DND-41 (cell line): ENCODE data around the gene TMPO.
A peak's percentile ranks its signal among the peaks of the same experiment; 100 is the strongest.

Experiments
- ATAC-seq: fragments of 200-7000 bp; cut with Tn5 transposase; 3 replicates; pipeline ENCODE4 v1.9.1; 2021; ENCODE audit warnings: low read depth; ENCODE audit not compliant: insufficient read depth
- DNase-seq: peaks from one replicate; pipeline ENCODE4 v3.0.0-alpha.2; 2020
- H2AFZ ChIP-seq: 2 replicates; pipeline ENCODE4 v1.6.0; 2012; ENCODE audit warnings: low read depth, low read length
- H3K27ac ChIP-seq: 2 replicates; pipeline ENCODE4 v1.5.1; 2012; ENCODE audit warnings: low read length, inconsistent platforms
- H3K27me3 ChIP-seq: fragments of 200-600 bp; sonication (generic); 2 replicates; pipeline ENCODE4 v1.6.0; 2012; ENCODE audit warnings: low read length, mild to moderate bottlenecking, inconsistent platforms; ENCODE audit not compliant: insufficient read depth, poor library complexity
- H3K36me3 ChIP-seq: 2 replicates; pipeline ENCODE4 v1.5.1; 2012; ENCODE audit warnings: low read length, inconsistent platforms; ENCODE audit not compliant: insufficient read depth
- H3K4me1 ChIP-seq: 2 replicates; pipeline ENCODE4 v1.5.1; 2012; ENCODE audit warnings: mild to moderate bottlenecking, low read length; ENCODE audit not compliant: insufficient read depth
- H3K4me2 ChIP-seq: 2 replicates; pipeline ENCODE4 v1.6.0; 2012; ENCODE audit warnings: mild to moderate bottlenecking, moderate library complexity, low read length, inconsistent platforms; ENCODE audit not compliant: insufficient read depth
- H3K4me3 ChIP-seq, 2 experiments: fragments of 200-600 bp in 1 of 2; shearing (Covaris generic) in 1 of 2; 2 replicates each; pipeline ENCODE4 v1.5.1; 2012 to 2016; ENCODE audit warnings: inconsistent platforms in 2 of 2, low read length in 2 of 2, mild to moderate bottlenecking in 2 of 2, low read depth in 1 of 2, moderate library complexity in 1 of 2
- H3K79me2 ChIP-seq: 2 replicates; pipeline ENCODE4 v1.6.0; 2012; ENCODE audit warnings: low read length, inconsistent platforms; ENCODE audit not compliant: insufficient read depth
- H3K9ac ChIP-seq: 2 replicates; pipeline ENCODE4 v1.6.0; 2012; ENCODE audit warnings: low read depth, mild to moderate bottlenecking, inconsistent platforms, low read length, moderate library complexity
- H3K9me3 ChIP-seq: 2 replicates; pipeline ENCODE4 v1.5.1; 2012; ENCODE audit warnings: low read length, moderate library complexity, mild to moderate bottlenecking, inconsistent platforms; ENCODE audit not compliant: insufficient read depth, severe bottlenecking
- H4K20me1 ChIP-seq: 2 replicates; pipeline ENCODE4 v1.6.0; 2012; ENCODE audit warnings: low read length; ENCODE audit not compliant: insufficient read depth
- EZH2 ChIP-seq: IDR thresholded peaks from 3 replicates; pipeline ENCODE4 v1.6.1; 2012; ENCODE audit warnings: borderline replicate concordance, low read depth, mild to moderate bottlenecking, moderate library complexity, low read length, inconsistent platforms; ENCODE audit not compliant: severe bottlenecking
- TF ChIP-seq, protein P1 (sequence below): IDR thresholded peaks from 2 replicates; pipeline ENCODE4 v1.5.1; 2012; ENCODE audit warnings: borderline replicate concordance, low read length, moderate library complexity, mild to moderate bottlenecking; ENCODE audit not compliant: poor library complexity, severe bottlenecking; ENCODE audit errors: extremely low read depth

TMPO gene

DNA sequence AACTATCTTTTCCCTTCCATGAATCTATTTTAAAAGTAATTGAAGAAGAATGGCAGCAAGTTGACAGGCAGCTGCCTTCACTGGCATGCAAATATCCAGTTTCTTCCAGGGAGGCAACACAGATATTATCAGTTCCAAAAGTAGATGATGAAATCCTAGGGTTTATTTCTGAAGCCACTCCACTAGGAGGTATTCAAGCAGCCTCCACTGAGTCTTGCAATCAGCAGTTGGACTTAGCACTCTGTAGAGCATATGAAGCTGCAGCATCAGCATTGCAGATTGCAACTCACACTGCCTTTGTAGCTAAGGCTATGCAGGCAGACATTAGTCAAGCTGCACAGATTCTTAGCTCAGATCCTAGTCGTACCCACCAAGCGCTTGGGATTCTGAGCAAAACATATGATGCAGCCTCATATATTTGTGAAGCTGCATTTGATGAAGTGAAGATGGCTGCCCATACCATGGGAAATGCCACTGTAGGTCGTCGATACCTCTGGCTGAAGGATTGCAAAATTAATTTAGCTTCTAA lies 18.4 kb downstream of the TMPO start:
- TF ChIP-seq, protein P1, sequence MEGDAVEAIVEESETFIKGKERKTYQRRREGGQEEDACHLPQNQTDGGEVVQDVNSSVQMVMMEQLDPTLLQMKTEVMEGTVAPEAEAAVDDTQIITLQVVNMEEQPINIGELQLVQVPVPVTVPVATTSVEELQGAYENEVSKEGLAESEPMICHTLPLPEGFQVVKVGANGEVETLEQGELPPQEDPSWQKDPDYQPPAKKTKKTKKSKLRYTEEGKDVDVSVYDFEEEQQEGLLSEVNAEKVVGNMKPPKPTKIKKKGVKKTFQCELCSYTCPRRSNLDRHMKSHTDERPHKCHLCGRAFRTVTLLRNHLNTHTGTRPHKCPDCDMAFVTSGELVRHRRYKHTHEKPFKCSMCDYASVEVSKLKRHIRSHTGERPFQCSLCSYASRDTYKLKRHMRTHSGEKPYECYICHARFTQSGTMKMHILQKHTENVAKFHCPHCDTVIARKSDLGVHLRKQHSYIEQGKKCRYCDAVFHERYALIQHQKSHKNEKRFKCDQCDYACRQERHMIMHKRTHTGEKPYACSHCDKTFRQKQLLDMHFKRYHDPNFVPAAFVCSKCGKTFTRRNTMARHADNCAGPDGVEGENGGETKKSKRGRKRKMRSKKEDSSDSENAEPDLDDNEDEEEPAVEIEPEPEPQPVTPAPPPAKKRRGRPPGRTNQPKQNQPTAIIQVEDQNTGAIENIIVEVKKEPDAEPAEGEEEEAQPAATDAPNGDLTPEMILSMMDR: no peak
- TF ChIP-seq EZH2: no peak
- no peak overlapping the region for H3K27ac ChIP-seq
- no peak overlapping the region for H3K4me3 ChIP-seq
- peaks cover 74% of the 10 kb centered on the region for H4K20me1 ChIP-seq
- ATAC-seq: peak; percentile 37; the same call in 1 of the 3 replicates
- DNase-seq: no peak
- H2AFZ ChIP-seq: no peak overlapping the region
- H3K4me2 ChIP-seq: no peak overlapping the region
- no peaks in the 10 kb centered on the region for H3K9me3 ChIP-seq
- peaks cover 100% of the 10 kb centered on the region for H3K36me3 ChIP-seq
- H3K27me3 ChIP-seq: no peaks in the 10 kb centered on the region
- H3K79me2 ChIP-seq: peaks cover 100% of the 10 kb centered on the region
- no peak overlapping the region; the same call in 1 of the 2 replicates for H3K9ac ChIP-seq
- H3K4me1 ChIP-seq: no peaks in the 10 kb centered on the region

GRCh38 chr12:98538031-98538430 lies 22.6 kb downstream of the TMPO start:
- Histone ChIP-seq H3K36me3 (peaks cover 98% of the 10 kb centered on the region), H2AFZ (no peak overlapping the region), H3K4me2 (no peak overlapping the region), H3K4me3 (no peak overlapping the region), H3K79me2 (peaks cover 97% of the 10 kb centered on the region), H4K20me1 (peaks cover 64% of the 10 kb centered on the region), H3K9ac (no peak overlapping the region), H3K9me3 (no peaks in the 10 kb centered on the region), H3K27me3 (no peaks in the 10 kb centered on the region), H3K4me1 (no peaks in the 10 kb centered on the region), H3K27ac (no peak overlapping the region)
- DNase-seq (no peak), ATAC-seq (no peak)
- TF ChIP-seq, protein P1: no peak
- no peak for TF ChIP-seq EZH2

DNA sequence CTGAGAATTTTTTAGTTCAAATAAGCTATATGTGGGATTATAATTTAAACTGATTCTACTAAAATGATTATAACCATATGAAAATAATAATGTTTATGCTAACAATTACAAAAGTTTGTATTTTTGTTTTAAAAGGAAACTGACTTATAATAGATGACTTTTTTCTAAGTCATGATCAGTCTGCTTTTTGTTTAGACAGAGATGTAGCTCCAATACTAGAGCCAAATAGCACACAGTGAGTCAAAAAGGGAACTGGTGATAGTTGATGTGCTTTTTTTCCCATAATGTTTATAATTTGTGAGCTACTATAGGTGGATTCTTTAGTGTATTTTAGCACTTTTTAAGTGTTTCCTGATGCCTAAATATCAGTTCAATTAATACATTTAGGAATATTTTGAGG lies 28.3 kb downstream of the TMPO start:
- DNase-seq (no peak), ATAC-seq (no peak)
- Histone ChIP-seq H3K27me3 (no peaks in the 10 kb centered on the region), H3K9me3 (no peaks in the 10 kb centered on the region), H4K20me1 (peaks cover 48% of the 10 kb centered on the region), H3K4me1 (no peaks in the 10 kb centered on the region), H3K36me3 (peaks cover 96% of the 10 kb centered on the region), H3K27ac (no peak overlapping the region), H3K4me3 (no peak overlapping the region), H3K9ac (no peak overlapping the region), H3K4me2 (no peak overlapping the region), H3K79me2 (peaks cover 69% of the 10 kb centered on the region), H2AFZ (no peak overlapping the region)
- TF ChIP-seq, protein P1: no peak
- TF ChIP-seq EZH2: no peak

GRCh38 chr12:98544751-98545150 lies 29.4 kb downstream of the TMPO start:
- Histone ChIP-seq H3K27ac (no peak overlapping the region), H3K9me3 (no peaks in the 10 kb centered on the region), H4K20me1 (peaks cover 46% of the 10 kb centered on the region), H3K27me3 (no peaks in the 10 kb centered on the region), H2AFZ (no peak overlapping the region), H3K4me3 (no peak overlapping the region), H3K79me2 (peaks cover 61% of the 10 kb centered on the region), H3K4me2 (no peak overlapping the region), H3K9ac (no peak overlapping the region), H3K4me1 (no peaks in the 10 kb centered on the region), H3K36me3 (peaks cover 98% of the 10 kb centered on the region)
- DNase-seq (no peak), ATAC-seq (no peak)
- TF ChIP-seq EZH2: no peak
- TF ChIP-seq, protein P1: no peak
